ENCODE measurements around the gene UVRAG.
"Not testable (repeated sequence)": the region's sequence is repeated elsewhere in the genome, so short reads cannot be mapped to it uniquely, and the experiment has no call there.

Gene UVRAG

GRCh38 chr11:75910426-75911145 lies 95.6 kb downstream of the UVRAG start:
- DNase-seq (ENCODE audit: insufficient read length, low spot score) (no peak), FAIRE-seq (no peak)

GRCh38 chr11:75911459-75911858 lies 96.4 kb downstream of the UVRAG start:
- DNase-seq (ENCODE audit: insufficient read length, low spot score) (no peak), FAIRE-seq (no peak)

GRCh38 chr11:75913984-75914383 lies 99.0 kb downstream of the UVRAG start:
- FAIRE-seq, result no peak

GRCh38 chr11:75916882-75917281 lies 101.9 kb downstream of the UVRAG start:
- FAIRE-seq, result no peak
- DNase-seq (ENCODE audit: insufficient read length, low spot score), result no peak

More at GRCh38 chr11:75913984-75914383, 99.0 kb downstream of the UVRAG start:
- DNase-seq (ENCODE audit: insufficient read length, low spot score), result no peak

- DNase-seq (ENCODE audit: insufficient read length, low spot score) (no peak), FAIRE-seq (no peak)
Measured at GRCh38 chr11:75918331-75918730, 103.3 kb downstream of the UVRAG start.

GRCh38 chr11:75919525-75919924 lies 104.5 kb downstream of the UVRAG start:
- peak; percentile 51 for FAIRE-seq
- DNase-seq (ENCODE audit: insufficient read length, low spot score), result no peak

- no peak for DNase-seq (ENCODE audit: insufficient read length, low spot score)
- FAIRE-seq, result no peak
Measured at GRCh38 chr11:75920848-75921247, 105.8 kb downstream of the UVRAG start.

GRCh38 chr11:75921808-75922207 lies 106.8 kb downstream of the UVRAG start:
- FAIRE-seq, result no peak
- no peak for DNase-seq (ENCODE audit: insufficient read length, low spot score)

GRCh38 chr11:75924966-75925784 lies 110.2 kb downstream of the UVRAG start:
- FAIRE-seq, result no peak
- no peak for DNase-seq (ENCODE audit: insufficient read length, low spot score)

GRCh38 chr11:75925785-75926164 lies 110.8 kb downstream of the UVRAG start:
- FAIRE-seq (no peak), DNase-seq (ENCODE audit: insufficient read length, low spot score) (no peak)

- no peak for DNase-seq (ENCODE audit: insufficient read length, low spot score)
- FAIRE-seq, result no peak
Measured at GRCh38 chr11:75929706-75930105, 114.7 kb downstream of the UVRAG start.

- FAIRE-seq (no peak), DNase-seq (ENCODE audit: insufficient read length, low spot score) (no peak)
Measured at GRCh38 chr11:75930534-75930933, 115.5 kb downstream of the UVRAG start.

GRCh38 chr11:75931124-75931523 lies 116.1 kb downstream of the UVRAG start:
- no peak for FAIRE-seq
- no peak for DNase-seq (ENCODE audit: insufficient read length, low spot score)

- FAIRE-seq; DNase-seq (ENCODE audit: insufficient read length, low spot score): not testable (repeated sequence)
Measured at GRCh38 chr11:75933736-75934135, 118.7 kb downstream of the UVRAG start.

- FAIRE-seq (no peak), DNase-seq (ENCODE audit: insufficient read length, low spot score) (no peak)
Measured at GRCh38 chr11:75934851-75935250, 119.8 kb downstream of the UVRAG start.

GRCh38 chr11:75938543-75938942 lies 123.5 kb downstream of the UVRAG start:
- no peak for FAIRE-seq
- no peak for DNase-seq (ENCODE audit: insufficient read length, low spot score)

- FAIRE-seq, result no peak
- no peak for DNase-seq (ENCODE audit: insufficient read length, low spot score)
Measured at GRCh38 chr11:75939516-75939915, 124.5 kb downstream of the UVRAG start.

GRCh38 chr11:75939992-75940391 lies 125.0 kb downstream of the UVRAG start:
- DNase-seq (ENCODE audit: insufficient read length, low spot score) (no peak), FAIRE-seq (no peak)

- DNase-seq (ENCODE audit: insufficient read length, low spot score) (no peak), FAIRE-seq (no peak)
Measured at GRCh38 chr11:75940911-75941310, 125.9 kb downstream of the UVRAG start.

GRCh38 chr11:75944515-75944914 lies 129.5 kb downstream of the UVRAG start:
- no peak for FAIRE-seq

GRCh38 chr11:75945446-75945845 lies 130.4 kb downstream of the UVRAG start:
- no peak for FAIRE-seq

More at GRCh38 chr11:75944515-75944914, 129.5 kb downstream of the UVRAG start:
- DNase-seq (ENCODE audit: insufficient read length, low spot score), result no peak

GRCh38 chr11:75945947-75946346 lies 130.9 kb downstream of the UVRAG start:
- no peak for DNase-seq (ENCODE audit: insufficient read length, low spot score)
- no peak for FAIRE-seq

More at GRCh38 chr11:75945446-75945845, 130.4 kb downstream of the UVRAG start:
- DNase-seq (ENCODE audit: insufficient read length, low spot score), result no peak

Data from HTR-8/SVneo (cell line).